Osteoblast (primary cell): ENCODE measurements around the gene PAOX. TPM values are rescaled to one million over a fixed set of nuclear protein-coding genes. Genes with fewer than 3 reads are reported as not detected.

ENCODE experiments used
- DNase-seq: peaks from one replicate; pipeline ENCODE4 v3.0.0; 2011; ENCODE audit warnings: low spot score, mixed read lengths; ENCODE audit not compliant: insufficient read length; ENCODE audit errors: missing footprints
- H2AFZ ChIP-seq: 2 replicates; pipeline ENCODE4 v1.6.0; 2011; ENCODE audit warnings: mild to moderate bottlenecking, low read length
- H3K27ac ChIP-seq: 2 replicates; pipeline ENCODE4 v1.5.1; 2011; ENCODE audit warnings: mild to moderate bottlenecking, low read depth, low read length, moderate library complexity
- H3K27me3 ChIP-seq: 2 replicates; pipeline ENCODE4 v1.6.0; 2012; ENCODE audit warnings: mild to moderate bottlenecking, control low read depth, inconsistent platforms, low read length, moderate library complexity; ENCODE audit not compliant: insufficient read depth
- H3K36me3 ChIP-seq: 2 replicates; pipeline ENCODE4 v1.5.1; 2011; ENCODE audit warnings: mild to moderate bottlenecking, low read length, control low read depth, moderate library complexity; ENCODE audit not compliant: insufficient read depth
- H3K4me1 ChIP-seq: 2 replicates; pipeline ENCODE4 v1.5.1; 2011; ENCODE audit warnings: mild to moderate bottlenecking, low read length, control low read depth, moderate library complexity; ENCODE audit not compliant: insufficient read depth
- H3K4me2 ChIP-seq: 2 replicates; pipeline ENCODE4 v1.6.0; 2011; ENCODE audit warnings: mild to moderate bottlenecking, low read length; ENCODE audit not compliant: insufficient read depth
- H3K4me3 ChIP-seq: fragments of 200-600 bp; sonication (generic); 3 replicates; pipeline ENCODE4 v1.5.1; 2012; ENCODE audit warnings: mild to moderate bottlenecking, low read length, inconsistent platforms; ENCODE audit not compliant: insufficient read depth
- H3K79me2 ChIP-seq: 2 replicates; pipeline ENCODE4 v1.6.0; 2012; ENCODE audit warnings: mild to moderate bottlenecking, low read length, control low read depth, inconsistent platforms; ENCODE audit not compliant: insufficient read depth
- H3K9me3 ChIP-seq: 2 replicates; pipeline ENCODE4 v1.5.1; 2011; ENCODE audit warnings: low read depth, low read length, control low read depth
- H4K20me1 ChIP-seq: 2 replicates; pipeline ENCODE4 v1.6.0; 2012; ENCODE audit warnings: mild to moderate bottlenecking, low read length, control low read depth; ENCODE audit not compliant: insufficient read depth
- CTCF ChIP-seq: IDR thresholded peaks from 2 replicates; pipeline ENCODE4 v1.5.1; 2011; ENCODE audit warnings: mild to moderate bottlenecking, low read depth, low read length, moderate library complexity; ENCODE audit errors: extremely low read depth
- total RNA-seq: library from RNA; depleted of rRNA; stranded (reverse); fragments of >200 nt; gene quantifications from 2 replicates; pipeline ENCODE4 v1.2.3, GENCODE V29; 2012

The PAOX gene
- total RNA-seq, 1 donor: 7.6 TPM

- no peak overlapping the region for H3K27ac ChIP-seq
- peaks cover 48% of the 10 kb centered on the region for H3K36me3 ChIP-seq
- peaks cover 3% of the 10 kb centered on the region for H4K20me1 ChIP-seq
- H3K9me3 ChIP-seq: no peaks in the 10 kb centered on the region
- peaks cover 4% of the 10 kb centered on the region for H3K79me2 ChIP-seq
- no peak overlapping the region for H3K4me3 ChIP-seq
- no peaks in the 10 kb centered on the region for H3K4me1 ChIP-seq
- H2AFZ ChIP-seq: no peak overlapping the region
- H3K27me3 ChIP-seq: no peaks in the 10 kb centered on the region
- TF ChIP-seq CTCF: no peak
- no peak for DNase-seq
- H3K4me2 ChIP-seq: no peak overlapping the region
Measured at GRCh38 chr10:133368153-133368552, 10.9 kb upstream of the PAOX start.

GRCh38 chr10:133370030-133370786 lies 8.9 kb upstream of the PAOX start:
- peaks cover 3% of the 10 kb centered on the region for H4K20me1 ChIP-seq
- H3K36me3 ChIP-seq: peaks cover 39% of the 10 kb centered on the region
- peaks cover 4% of the 10 kb centered on the region for H3K79me2 ChIP-seq
- H2AFZ ChIP-seq: no peak overlapping the region
- no peaks in the 10 kb centered on the region for H3K27me3 ChIP-seq
- H3K9me3 ChIP-seq: no peaks in the 10 kb centered on the region
- H3K4me3 ChIP-seq: no peak overlapping the region
- no peak for DNase-seq
- peaks cover 5% of the 10 kb centered on the region for H3K4me1 ChIP-seq
- no peak overlapping the region for H3K4me2 ChIP-seq
- no peak overlapping the region for H3K27ac ChIP-seq
- TF ChIP-seq CTCF: no peak

- Histone ChIP-seq H3K4me2 (peak overlapping the region; percentile 60), H3K4me3 (peak overlapping the region; percentile 82), H3K27me3 (no peaks in the 10 kb centered on the region)
Measured at GRCh38 chr10:133372507-133372906, 6.6 kb upstream of the PAOX start.

More at GRCh38 chr10:133372507-133372906, 6.6 kb upstream of the PAOX start:
- Histone ChIP-seq H3K4me1 (peaks cover 5% of the 10 kb centered on the region), H3K27ac (no peak overlapping the region), H4K20me1 (peaks cover 3% of the 10 kb centered on the region), H3K79me2 (peaks cover 4% of the 10 kb centered on the region), H3K9me3 (no peaks in the 10 kb centered on the region), H2AFZ (no peak overlapping the region), H3K36me3 (peaks cover 22% of the 10 kb centered on the region)
- TF ChIP-seq CTCF: no peak
- peak; percentile 90 for DNase-seq
